HG02943 (cell line): ENCODE results near the gene ADGRG4.

ENCODE experiments used
- ATAC-seq: cut with Tn5 transposase; IDR thresholded peaks from one replicate; pipeline ENCODE4 v1.9.1; 2021; ENCODE audit warnings: mild to moderate bottlenecking, low read depth, moderate library complexity; ENCODE audit not compliant: unreplicated experiment

The ADGRG4 gene

DNA sequence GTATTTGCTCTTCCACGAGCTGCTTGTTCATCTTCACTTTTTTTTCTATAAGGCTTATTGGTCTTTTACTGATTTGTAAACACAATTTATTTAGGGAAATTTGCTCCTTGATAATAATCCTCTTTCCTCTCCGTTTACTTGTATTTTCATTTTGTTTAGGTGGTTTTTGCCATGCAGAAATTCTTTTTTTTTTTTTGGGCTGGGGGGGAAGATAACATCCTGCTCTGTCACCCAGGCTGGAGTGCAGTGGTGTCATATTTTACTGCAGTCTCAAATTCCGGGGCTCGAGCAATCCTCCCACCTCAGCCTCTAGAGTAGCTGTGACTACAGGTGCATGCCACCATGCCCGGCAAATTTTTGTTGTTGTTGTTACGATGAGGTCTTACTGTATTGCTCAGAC, 155.4 kb downstream of the ADGRG4 start:
- ATAC-seq, result no peak

DNA sequence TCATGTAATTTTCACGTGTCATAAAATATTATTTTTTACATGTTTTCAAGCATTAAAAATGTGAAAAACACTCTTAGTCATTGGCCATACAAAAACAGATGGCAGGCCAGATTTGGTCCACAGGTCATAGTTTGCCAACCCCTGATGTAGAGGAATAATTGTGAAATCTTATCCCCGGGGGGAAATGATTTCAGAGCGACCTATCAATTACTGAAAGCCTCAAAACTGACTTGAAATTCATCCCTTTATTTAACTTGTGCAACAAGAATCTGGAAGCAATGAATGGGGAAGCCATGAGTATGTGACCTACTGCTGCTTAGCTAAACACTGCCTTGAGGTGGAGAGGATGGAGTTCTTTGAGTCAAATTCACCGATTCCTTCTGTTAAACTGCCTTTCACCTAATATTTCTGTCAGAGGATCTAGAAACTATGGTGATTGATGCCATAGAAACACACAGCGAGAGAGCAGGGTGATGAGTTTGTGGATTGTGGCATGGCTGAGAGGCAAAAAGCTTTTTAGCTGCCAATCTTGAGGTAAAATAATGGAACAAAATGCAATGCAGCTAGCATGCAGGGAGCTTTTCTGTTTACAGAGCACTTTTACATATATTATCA, 156.6 kb downstream of the ADGRG4 start:
- ATAC-seq, result no peak

DNA sequence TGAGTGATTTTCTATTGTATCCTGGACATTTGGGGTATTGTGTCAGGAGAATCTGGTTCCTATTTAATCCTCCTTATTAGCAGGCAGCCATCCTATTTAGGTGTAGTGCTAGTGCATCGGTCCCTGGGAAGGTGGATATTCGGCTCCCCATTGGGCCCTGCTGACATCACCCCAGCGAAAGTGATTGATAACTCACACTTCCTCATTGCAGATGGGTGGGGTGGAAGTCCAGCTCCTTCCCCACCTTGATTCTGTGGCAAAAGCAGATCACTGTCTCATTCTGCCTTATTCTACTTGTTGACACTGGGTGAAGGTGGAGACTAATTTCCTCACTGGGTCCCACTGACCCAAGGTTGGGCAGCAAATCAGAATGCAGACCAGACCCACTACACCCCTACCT, 163.8 kb downstream of the ADGRG4 start:
- ATAC-seq, result no peak
